HCT116 (cell line): ENCODE measurements around the gene COMMD4.

Source experiments
- CBX3 ChIP-seq: IDR thresholded peaks from 2 replicates; pipeline ENCODE4 v1.6.1; 2012; ENCODE audit warnings: low read depth
- EGR1 ChIP-seq: IDR thresholded peaks from 2 replicates; pipeline ENCODE4 v1.6.1; 2012; ENCODE audit warnings: low read depth
- EZH2phosphoT487 ChIP-seq: fragments of 200-600 bp; IDR thresholded peaks from 2 replicates; pipeline ENCODE4 v1.6.1; 2018; ENCODE audit warnings: antibody characterized with exemption, borderline replicate concordance
- POLR2A ChIP-seq: IDR thresholded peaks from 2 replicates; pipeline ENCODE4 v1.7.0; 2011; ENCODE audit warnings: borderline replicate concordance; ENCODE audit not compliant: insufficient read depth, insufficient read length; ENCODE audit errors: extremely low read depth
- POLR2AphosphoS5 ChIP-seq: IDR thresholded peaks from 2 replicates; pipeline ENCODE4 v1.6.1; 2011; ENCODE audit warnings: mild to moderate bottlenecking, low read depth, low read length, moderate library complexity
- RAD21 ChIP-seq: IDR thresholded peaks from 2 replicates; pipeline ENCODE4 v1.6.1; 2012; ENCODE audit warnings: low read depth, mild to moderate bottlenecking
- SP1 ChIP-seq: IDR thresholded peaks from 2 replicates; pipeline ENCODE4 v1.6.1; 2012; ENCODE audit warnings: low read depth
- SRF ChIP-seq: IDR thresholded peaks from 2 replicates; pipeline ENCODE4 v1.6.1; 2012; ENCODE audit warnings: low read depth
- YY1 ChIP-seq: IDR thresholded peaks from 2 replicates; pipeline ENCODE4 v1.6.1; 2011; ENCODE audit warnings: low read length, low read depth, moderate library complexity, mild to moderate bottlenecking; ENCODE audit not compliant: insufficient replicate concordance; ENCODE audit errors: extremely low read depth
- ZNF274 ChIP-seq: fragments of 200-500 bp; sonication (Bioruptor generic); IDR thresholded peaks from 2 replicates; pipeline ENCODE4 v1.6.1; 2014; ENCODE audit warnings: mild to moderate bottlenecking, low read depth, low read length, inconsistent platforms
- TF ChIP-seq, protein P1 (sequence below), 3 experiments: fragments of 200-600 bp in 1 of 3; sonication (generic) in 1 of 3; IDR thresholded peaks in 2 of 3; conservative IDR thresholded peaks in 1 of 3; 2 replicates each; pipeline ENCODE4 v1.5.1; 2012 to 2017; ENCODE audit warnings: low read depth in 2 of 3, low read length in 2 of 3, antibody characterized with exemption in 1 of 3, borderline replicate concordance in 1 of 3, control low read depth in 1 of 3, mild to moderate bottlenecking in 1 of 3, mixed read lengths in 1 of 3, mixed run types in 1 of 3, moderate library complexity in 1 of 3; ENCODE audit not compliant: insufficient read depth in 1 of 3
- TF ChIP-seq, protein P2 (sequence below): IDR thresholded peaks from 2 replicates; pipeline ENCODE4 v1.6.1; 2012

DNA sequence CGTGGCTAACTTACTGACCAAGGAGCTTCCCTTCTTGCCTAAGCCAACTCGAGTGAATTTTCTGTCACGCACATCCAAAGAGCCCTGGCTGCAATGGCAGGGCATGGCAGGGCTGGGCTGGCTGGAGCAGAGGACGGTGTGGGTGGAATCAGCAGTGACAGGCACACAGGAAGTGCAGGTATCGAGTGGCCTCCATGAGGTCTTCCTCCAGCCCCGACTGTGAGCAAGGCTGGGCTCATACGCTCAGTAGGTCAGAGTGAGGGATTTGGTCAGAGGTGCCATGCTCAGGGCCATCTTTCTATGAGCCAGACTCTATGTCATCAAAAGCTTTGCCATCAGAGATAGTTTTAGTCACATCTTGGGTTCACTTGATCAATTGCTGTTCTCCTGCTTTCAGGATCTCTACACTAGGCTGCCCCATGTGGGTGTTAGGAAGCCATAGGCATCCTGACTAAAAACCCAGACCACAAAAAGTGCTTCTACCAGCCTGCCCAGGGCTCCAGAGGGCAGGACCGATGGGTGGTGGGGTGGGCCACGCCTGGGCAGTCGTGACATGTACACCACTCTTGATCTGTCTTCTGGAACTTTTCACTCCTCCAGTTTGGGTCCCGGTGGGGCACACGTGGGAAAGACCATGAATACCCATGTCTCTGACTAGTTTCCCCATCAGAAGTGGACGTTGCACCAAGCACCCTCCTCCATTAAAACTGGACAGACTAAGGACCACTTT, 22.6 kb upstream of the COMMD4 start:
- no peak for TF ChIP-seq CBX3
- TF ChIP-seq, protein P1, sequence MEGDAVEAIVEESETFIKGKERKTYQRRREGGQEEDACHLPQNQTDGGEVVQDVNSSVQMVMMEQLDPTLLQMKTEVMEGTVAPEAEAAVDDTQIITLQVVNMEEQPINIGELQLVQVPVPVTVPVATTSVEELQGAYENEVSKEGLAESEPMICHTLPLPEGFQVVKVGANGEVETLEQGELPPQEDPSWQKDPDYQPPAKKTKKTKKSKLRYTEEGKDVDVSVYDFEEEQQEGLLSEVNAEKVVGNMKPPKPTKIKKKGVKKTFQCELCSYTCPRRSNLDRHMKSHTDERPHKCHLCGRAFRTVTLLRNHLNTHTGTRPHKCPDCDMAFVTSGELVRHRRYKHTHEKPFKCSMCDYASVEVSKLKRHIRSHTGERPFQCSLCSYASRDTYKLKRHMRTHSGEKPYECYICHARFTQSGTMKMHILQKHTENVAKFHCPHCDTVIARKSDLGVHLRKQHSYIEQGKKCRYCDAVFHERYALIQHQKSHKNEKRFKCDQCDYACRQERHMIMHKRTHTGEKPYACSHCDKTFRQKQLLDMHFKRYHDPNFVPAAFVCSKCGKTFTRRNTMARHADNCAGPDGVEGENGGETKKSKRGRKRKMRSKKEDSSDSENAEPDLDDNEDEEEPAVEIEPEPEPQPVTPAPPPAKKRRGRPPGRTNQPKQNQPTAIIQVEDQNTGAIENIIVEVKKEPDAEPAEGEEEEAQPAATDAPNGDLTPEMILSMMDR (IDR thresholded peaks at IDR 0.05 in 2 of 3, conservative IDR thresholded peaks at IDR 0.05 in 1 of 3; ENCODE audit: borderline replicate concordance in 1 of 3, insufficient read depth in 1 of 3, low read depth in 2 of 3, low read length in 2 of 3) = no peak
- TF ChIP-seq YY1 = no peak
- TF ChIP-seq, protein P2, sequence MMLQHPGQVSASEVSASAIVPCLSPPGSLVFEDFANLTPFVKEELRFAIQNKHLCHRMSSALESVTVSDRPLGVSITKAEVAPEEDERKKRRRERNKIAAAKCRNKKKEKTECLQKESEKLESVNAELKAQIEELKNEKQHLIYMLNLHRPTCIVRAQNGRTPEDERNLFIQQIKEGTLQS = no peak
- TF ChIP-seq RAD21 = no peak
- TF ChIP-seq ZNF274 = no peak
- no peak for TF ChIP-seq EGR1
- TF ChIP-seq SP1 = no peak
- no peak for TF ChIP-seq POLR2AphosphoS5
- TF ChIP-seq EZH2phosphoT487 = no peak
- TF ChIP-seq SRF = no peak
- TF ChIP-seq POLR2A = no peak
